ENCODE results near the gene ATP1A4.
A peak's percentile ranks its signal among the peaks of the same experiment; 100 is the strongest.
"Not testable (repeated sequence)": the region's sequence is repeated elsewhere in the genome, so short reads cannot be mapped to it uniquely, and the experiment has no call there.

The ATP1A4 gene

DNA sequence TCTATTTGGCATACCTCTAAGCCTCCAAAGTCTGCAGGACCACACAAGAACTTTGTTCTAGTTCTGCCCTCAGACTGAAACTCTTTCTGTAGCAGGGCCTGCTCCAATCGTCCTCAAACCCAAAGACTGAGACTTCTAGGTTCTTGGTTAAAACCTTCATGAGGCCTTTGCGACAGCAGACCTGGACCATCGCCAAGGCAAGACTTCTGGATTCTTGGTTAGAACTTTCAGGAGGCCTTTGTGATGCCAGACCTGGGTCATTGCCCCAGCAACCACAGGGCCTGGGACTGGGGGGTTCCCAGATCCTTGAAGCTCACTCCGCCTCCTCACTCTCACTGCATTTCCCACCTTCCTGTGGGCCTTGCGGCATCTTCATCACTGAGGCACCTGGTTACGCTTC lies at the start of gene ATP1A4:
ATP1A4 (plus strand) TSS at position 301 of the 400 bp plus-strand sequence. CDS start 438 bp downstream, outside the sequence.
- Histone ChIP-seq H3K27me3 (ENCODE audit: insufficient read depth, low read length) (no peaks in the 10 kb centered on the region), H3K27ac (ENCODE audit: low read length) (no peak within 1 kb of the TSS), H3K4me3 (ENCODE audit: low read length) (no peak within 1 kb of the TSS), H3K9me3 (ENCODE audit: insufficient read depth, low read depth, low read length) (no peaks in the 10 kb centered on the region), H3K36me3 (ENCODE audit: insufficient read depth, low read depth, low read length) (no peaks in the 10 kb centered on the region), H3K4me1 (ENCODE audit: insufficient read depth, low read length) (no peaks in the 10 kb centered on the region), H3K9ac (ENCODE audit: low read depth, low read length) (no peak within 1 kb of the TSS)

- no peak overlapping the region for H3K9ac ChIP-seq (ENCODE audit: low read depth, low read length)
These were observed 49.5 kb upstream of the ATP1A4 start for GRCh38 chr1:160101717-160102522.

GRCh38 chr1:160103658-160104408 lies 47.6 kb upstream of the ATP1A4 start:
- Histone ChIP-seq H3K9me3 (ENCODE audit: insufficient read depth, low read depth, low read length) (no peaks in the 10 kb centered on the region), H3K27me3 (ENCODE audit: insufficient read depth, low read length) (peaks cover 7% of the 10 kb centered on the region; the same call in 1 of the 2 replicates), H3K36me3 (ENCODE audit: insufficient read depth, low read depth, low read length) (no peaks in the 10 kb centered on the region), H3K9ac (ENCODE audit: low read depth, low read length) (0 out of 2 replicates have a peak overlapping the region, but pooled peaks have one; percentile 2), H3K27ac (ENCODE audit: low read length) (no peak overlapping the region), H3K4me1 (ENCODE audit: insufficient read depth, low read length) (peaks cover 16% of the 10 kb centered on the region), H3K4me3 (ENCODE audit: low read length) (no peak overlapping the region)

More at GRCh38 chr1:160101717-160102522, 49.5 kb upstream of the ATP1A4 start:
- H3K4me3 ChIP-seq (ENCODE audit: low read length): no peak overlapping the region
- H3K27ac ChIP-seq (ENCODE audit: low read length): no peak overlapping the region
- H3K27me3 ChIP-seq (ENCODE audit: insufficient read depth, low read length): peaks cover 7% of the 10 kb centered on the region; the same call in 1 of the 2 replicates
- peaks cover 23% of the 10 kb centered on the region for H3K4me1 ChIP-seq (ENCODE audit: insufficient read depth, low read length)
- H3K9me3 ChIP-seq (ENCODE audit: insufficient read depth, low read depth, low read length): no peaks in the 10 kb centered on the region
- H3K36me3 ChIP-seq (ENCODE audit: insufficient read depth, low read depth, low read length): no peaks in the 10 kb centered on the region

DNA sequence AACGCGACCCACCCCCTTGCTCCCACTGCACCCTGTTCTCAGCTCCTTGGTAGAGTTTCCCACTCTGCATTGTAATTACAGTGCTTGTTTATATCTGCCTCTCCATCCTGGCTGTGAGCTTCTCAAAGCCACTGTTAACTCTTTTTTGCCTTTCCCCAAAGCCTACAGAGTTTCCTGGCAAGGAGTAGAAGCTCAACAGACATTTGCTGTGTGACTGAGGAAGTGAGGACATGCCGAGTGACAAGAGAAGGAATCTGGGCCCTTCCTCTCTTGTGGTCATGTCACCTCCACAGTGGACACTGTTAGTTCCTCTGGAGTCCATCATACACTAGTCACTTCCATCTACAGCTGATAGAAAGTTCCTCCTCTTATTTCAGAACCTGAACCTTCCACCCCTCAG lies 46.9 kb upstream of the ATP1A4 start:
- no peak overlapping the region for H3K27ac ChIP-seq (ENCODE audit: low read length)
- 0 out of 2 replicates have a peak overlapping the region, but pooled peaks have one; percentile 2 for H3K9ac ChIP-seq (ENCODE audit: low read depth, low read length)
- no peak overlapping the region for H3K4me3 ChIP-seq (ENCODE audit: low read length)
- H3K9me3 ChIP-seq (ENCODE audit: insufficient read depth, low read depth, low read length): no peaks in the 10 kb centered on the region
- H3K36me3 ChIP-seq (ENCODE audit: insufficient read depth, low read depth, low read length): no peaks in the 10 kb centered on the region
- H3K27me3 ChIP-seq (ENCODE audit: insufficient read depth, low read length): peaks cover 4% of the 10 kb centered on the region; the same call in 1 of the 2 replicates
- peaks cover 16% of the 10 kb centered on the region for H3K4me1 ChIP-seq (ENCODE audit: insufficient read depth, low read length)

GRCh38 chr1:160105155-160105554 lies 46.2 kb upstream of the ATP1A4 start:
- no peaks in the 10 kb centered on the region for H3K9me3 ChIP-seq (ENCODE audit: insufficient read depth, low read depth, low read length)
- no peaks in the 10 kb centered on the region for H3K36me3 ChIP-seq (ENCODE audit: insufficient read depth, low read depth, low read length)
- no peak overlapping the region for H3K9ac ChIP-seq (ENCODE audit: low read depth, low read length)
- no peak overlapping the region for H3K27ac ChIP-seq (ENCODE audit: low read length)
- H3K4me3 ChIP-seq (ENCODE audit: low read length): no peak overlapping the region
- no peaks in the 10 kb centered on the region for H3K27me3 ChIP-seq (ENCODE audit: insufficient read depth, low read length)
- peaks cover 20% of the 10 kb centered on the region for H3K4me1 ChIP-seq (ENCODE audit: insufficient read depth, low read length)

DNA sequence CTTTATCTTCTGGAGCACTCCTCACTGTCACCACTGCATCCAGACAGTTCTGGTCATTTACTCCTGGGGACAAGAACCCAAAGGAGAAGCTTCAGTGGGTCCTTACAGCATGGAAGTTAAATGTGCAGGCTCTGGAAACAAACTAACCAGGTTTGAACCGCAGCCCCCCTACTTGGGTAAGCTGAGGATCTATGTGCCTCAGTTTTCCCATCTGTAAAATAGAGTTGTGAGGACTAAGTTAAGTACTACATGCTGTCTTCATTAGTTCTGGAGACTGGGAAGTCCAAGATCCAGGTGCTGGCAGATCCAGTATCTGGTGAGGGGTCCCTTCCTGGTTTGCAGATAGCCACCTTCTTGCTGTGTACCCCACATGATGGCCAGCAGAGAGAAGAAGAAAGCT lies 43.9 kb upstream of the ATP1A4 start:
- Histone ChIP-seq H3K36me3 (ENCODE audit: insufficient read depth, low read depth, low read length) (no peaks in the 10 kb centered on the region), H3K9ac (ENCODE audit: low read depth, low read length) (no peak overlapping the region), H3K27ac (ENCODE audit: low read length) (no peak overlapping the region), H3K4me3 (ENCODE audit: low read length) (no peak overlapping the region), H3K27me3 (ENCODE audit: insufficient read depth, low read length) (no peaks in the 10 kb centered on the region), H3K9me3 (ENCODE audit: insufficient read depth, low read depth, low read length) (no peaks in the 10 kb centered on the region), H3K4me1 (ENCODE audit: insufficient read depth, low read length) (peaks cover 18% of the 10 kb centered on the region)

DNA sequence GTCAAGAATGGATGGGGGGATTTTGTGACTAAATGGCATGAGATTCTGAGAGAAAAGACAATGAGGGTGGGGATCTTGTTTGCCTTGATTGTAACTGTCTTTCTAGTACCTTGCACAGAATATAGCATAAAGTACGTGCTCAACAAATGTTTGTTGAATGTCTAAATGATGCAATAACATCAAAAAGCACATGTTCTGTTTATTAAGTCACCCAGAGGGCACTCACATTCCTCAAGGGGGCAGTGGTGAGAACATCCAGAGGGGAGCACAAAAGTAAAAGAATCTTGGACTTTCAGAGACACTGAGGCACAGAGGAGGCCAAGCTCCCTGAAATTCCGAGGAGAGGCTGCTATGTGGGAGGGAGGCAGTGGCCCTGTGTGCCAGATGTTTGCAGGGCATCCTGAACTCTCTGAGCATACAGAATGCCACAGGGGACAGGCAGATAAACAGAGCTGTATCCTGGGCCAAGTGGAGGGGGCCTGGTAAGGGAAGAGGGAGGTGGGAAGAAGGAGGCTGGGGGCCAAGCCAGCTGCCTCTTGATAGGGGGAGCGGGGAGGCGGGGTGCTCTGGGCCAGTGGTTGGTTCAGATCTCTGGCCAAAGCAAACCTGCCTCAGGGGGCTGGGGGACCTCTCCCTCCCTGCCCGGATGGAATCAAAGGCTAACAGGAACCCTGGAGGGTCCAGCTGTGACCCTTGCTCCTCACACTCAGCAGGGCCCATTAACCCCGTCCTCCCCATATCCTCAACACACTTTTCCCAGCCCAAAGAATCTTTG lies 42.3 kb upstream of the ATP1A4 start:
- no peaks in the 10 kb centered on the region for H3K36me3 ChIP-seq (ENCODE audit: insufficient read depth, low read depth, low read length)
- H3K4me3 ChIP-seq (ENCODE audit: low read length): no peak overlapping the region
- H3K9ac ChIP-seq (ENCODE audit: low read depth, low read length): peak overlapping the region; percentile 38; the same call in 1 of the 2 replicates
- H3K27me3 ChIP-seq (ENCODE audit: insufficient read depth, low read length): no peaks in the 10 kb centered on the region
- peak overlapping the region; percentile 26 for H3K27ac ChIP-seq (ENCODE audit: low read length)
- peaks cover 17% of the 10 kb centered on the region; the same call in 1 of the 2 replicates for H3K4me1 ChIP-seq (ENCODE audit: insufficient read depth, low read length)
- no peaks in the 10 kb centered on the region for H3K9me3 ChIP-seq (ENCODE audit: insufficient read depth, low read depth, low read length)

DNA sequence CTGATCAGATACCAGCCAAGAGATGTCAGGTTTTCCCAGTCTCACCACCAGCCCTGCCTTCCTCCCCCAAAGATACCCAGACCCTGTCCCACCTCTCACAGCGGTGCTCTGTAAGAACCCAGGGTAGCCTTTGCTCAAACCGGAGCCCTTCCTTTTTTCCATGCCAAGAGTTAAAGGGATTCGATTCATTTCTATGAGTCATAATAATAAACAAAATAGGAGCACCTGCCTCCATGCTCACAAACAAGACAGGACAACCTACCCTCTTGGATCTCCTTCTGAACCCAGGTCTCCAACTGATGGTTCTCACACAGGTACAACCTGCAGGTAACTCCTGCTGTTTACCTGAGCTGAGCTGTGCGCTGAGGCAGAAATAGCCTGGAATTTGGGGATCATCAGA lies 41.7 kb upstream of the ATP1A4 start:
- no peaks in the 10 kb centered on the region for H3K27me3 ChIP-seq (ENCODE audit: insufficient read depth, low read length)
- no peaks in the 10 kb centered on the region for H3K36me3 ChIP-seq (ENCODE audit: insufficient read depth, low read depth, low read length)
- H3K27ac ChIP-seq (ENCODE audit: low read length): no peak overlapping the region
- H3K9me3 ChIP-seq (ENCODE audit: insufficient read depth, low read depth, low read length): no peaks in the 10 kb centered on the region
- H3K4me3 ChIP-seq (ENCODE audit: low read length): no peak overlapping the region
- no peak overlapping the region for H3K9ac ChIP-seq (ENCODE audit: low read depth, low read length)
- peaks cover 18% of the 10 kb centered on the region; the same call in 1 of the 2 replicates for H3K4me1 ChIP-seq (ENCODE audit: insufficient read depth, low read length)

GRCh38 chr1:160111462-160111861 lies 39.9 kb upstream of the ATP1A4 start:
- H3K4me1 ChIP-seq (ENCODE audit: insufficient read depth, low read length): peaks cover 19% of the 10 kb centered on the region; the same call in 1 of the 2 replicates

DNA sequence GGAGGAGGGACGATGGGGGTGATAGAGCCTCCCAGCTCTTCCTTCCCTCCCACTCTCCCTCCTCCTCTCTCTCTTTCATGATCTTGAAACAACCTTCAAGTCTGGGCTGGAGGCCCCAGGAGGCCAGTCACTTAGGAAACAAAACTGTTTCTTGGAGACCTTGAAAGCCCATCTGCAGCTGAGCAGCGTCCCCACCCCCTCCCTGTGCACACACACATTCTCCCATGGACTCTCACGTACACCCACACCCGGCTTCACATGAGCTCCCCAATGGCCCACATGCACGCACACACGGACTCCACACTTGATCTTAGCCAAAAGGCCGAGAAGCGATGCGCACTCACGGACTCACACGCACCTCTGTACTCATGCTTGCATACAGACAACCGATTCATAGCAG lies 39.0 kb upstream of the ATP1A4 start:
- H3K27ac ChIP-seq (ENCODE audit: low read length): no peak overlapping the region
- H3K4me3 ChIP-seq (ENCODE audit: low read length): no peak overlapping the region
- H3K9me3 ChIP-seq (ENCODE audit: insufficient read depth, low read depth, low read length): no peaks in the 10 kb centered on the region
- H3K4me1 ChIP-seq (ENCODE audit: insufficient read depth, low read length): peaks cover 27% of the 10 kb centered on the region
- no peaks in the 10 kb centered on the region for H3K36me3 ChIP-seq (ENCODE audit: insufficient read depth, low read depth, low read length)
- no peak overlapping the region for H3K9ac ChIP-seq (ENCODE audit: low read depth, low read length)
- H3K27me3 ChIP-seq (ENCODE audit: insufficient read depth, low read length): no peaks in the 10 kb centered on the region

More at GRCh38 chr1:160111462-160111861, 39.9 kb upstream of the ATP1A4 start:
- H3K27ac ChIP-seq (ENCODE audit: low read length); H3K9me3 ChIP-seq (ENCODE audit: insufficient read depth, low read depth, low read length); H3K36me3 ChIP-seq (ENCODE audit: insufficient read depth, low read depth, low read length); H3K27me3 ChIP-seq (ENCODE audit: insufficient read depth, low read length); H3K4me3 ChIP-seq (ENCODE audit: low read length); H3K9ac ChIP-seq (ENCODE audit: low read depth, low read length): not testable (repeated sequence)

DNA sequence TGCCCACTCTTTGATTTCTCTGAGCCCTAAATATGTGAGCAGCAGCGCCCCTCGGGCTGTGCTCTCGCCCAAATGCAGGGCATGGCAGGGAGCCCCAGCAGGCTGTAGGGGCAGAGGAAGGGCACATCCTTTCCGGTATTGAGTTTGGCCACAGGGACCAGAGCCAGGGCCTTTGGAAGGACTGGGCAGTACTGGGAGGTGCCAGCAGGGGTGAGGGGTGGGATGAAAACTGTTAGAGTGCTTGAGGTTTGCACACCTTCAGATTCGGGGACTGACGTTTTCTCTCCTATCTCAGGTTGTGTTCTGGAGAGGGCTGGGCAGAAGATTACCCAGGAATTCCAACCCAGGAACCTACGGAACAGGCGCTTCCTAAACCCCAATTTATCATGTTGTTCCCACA lies 38.0 kb upstream of the ATP1A4 start:
- no peaks in the 10 kb centered on the region for H3K36me3 ChIP-seq (ENCODE audit: insufficient read depth, low read depth, low read length)
- H3K27me3 ChIP-seq (ENCODE audit: insufficient read depth, low read length): no peaks in the 10 kb centered on the region
- no peak overlapping the region for H3K9ac ChIP-seq (ENCODE audit: low read depth, low read length)
- peaks cover 38% of the 10 kb centered on the region for H3K4me1 ChIP-seq (ENCODE audit: insufficient read depth, low read length)
- no peak overlapping the region for H3K27ac ChIP-seq (ENCODE audit: low read length)
- H3K9me3 ChIP-seq (ENCODE audit: insufficient read depth, low read depth, low read length): no peaks in the 10 kb centered on the region
- H3K4me3 ChIP-seq (ENCODE audit: low read length): no peak overlapping the region
